Progenitor cell of endocrine pancreas (in vitro differentiated cells): ENCODE results near the gene OSBPL10. TPM values are rescaled to one million over a fixed set of nuclear protein-coding genes. Genes with fewer than 3 reads are reported as not detected.

Experiments used
- DNase-seq: peaks from one replicate; pipeline ENCODE4 v3.0.0; 2021; ENCODE audit warnings: low spot score; ENCODE audit not compliant: unreplicated experiment
- H3K27ac Mint-ChIP-seq: 2 replicates; pipeline ENCODE4 v1.8.0; 2021; ENCODE audit warnings: mild to moderate bottlenecking, moderate library complexity, mixed read lengths
- H3K27me3 Mint-ChIP-seq: 2 replicates; pipeline ENCODE4 v1.8.0; 2021; ENCODE audit warnings: mixed read lengths
- H3K36me3 Mint-ChIP-seq: 2 replicates; pipeline ENCODE4 v1.8.0; 2022; ENCODE audit warnings: mixed read lengths; ENCODE audit not compliant: insufficient read depth
- H3K4me1 Mint-ChIP-seq: 2 replicates; pipeline ENCODE4 v1.8.0; 2021; ENCODE audit warnings: low read depth, mixed read lengths
- H3K4me3 Mint-ChIP-seq: 2 replicates; pipeline ENCODE4 v1.8.0; 2021; ENCODE audit warnings: low read depth, mild to moderate bottlenecking, moderate library complexity, mixed read lengths
- H3K9me3 Mint-ChIP-seq: 2 replicates; pipeline ENCODE4 v1.8.0; 2021; ENCODE audit warnings: low read depth, mixed read lengths
- CTCF ChIP-seq: fragments of 200-600 bp; sonication (generic); IDR thresholded peaks from one replicate; pipeline ENCODE4 v1.5.0; 2021; ENCODE audit warnings: antibody characterized with exemption, mild to moderate bottlenecking; ENCODE audit not compliant: unreplicated experiment
- long read RNA-seq: library from polyadenylated mRNA; unstranded; transcript quantifications from one replicate; pipeline ENCODE4 v2.0.0, GENCODE V29; 2020
- total RNA-seq: library from RNA; stranded (reverse); gene quantifications from 2 replicates; pipeline ENCODE4 v1.2.1, GENCODE V29; 2021

Gene OSBPL10
- 23.9 and 25.2 TPM in 2 replicates for total RNA-seq
- long read RNA-seq, partial matches to known transcripts = 11 of 25 reads
- long read RNA-seq, other reads (novel, unspliced or antisense) = 14 of 25 reads

GRCh38 chr3:31981206-31982181 is at the start of gene OSBPL10, which contains the start of gene ZNF860:
Gene OSBPL10, minus strand, starts transcription at chr3:31981262. Its CDS starts 83 bp downstream, at chr3:31981179.
Gene ZNF860, plus strand, starts transcription at chr3:31981750. Its CDS starts 7,330 bp downstream, at chr3:31989080.
- H3K27me3 Mint-ChIP-seq = peaks cover 36% of the 10 kb centered on the region
- DNase-seq = peak; percentile 46
- no peak for TF ChIP-seq CTCF
- H3K27ac Mint-ChIP-seq = peak within 1 kb of the TSS; percentile 94
- H3K9me3 Mint-ChIP-seq = no peaks in the 10 kb centered on the region
- H3K36me3 Mint-ChIP-seq = peaks cover 5% of the 10 kb centered on the region
- peak within 1 kb of the TSS; percentile 90 for H3K4me3 Mint-ChIP-seq
- peaks cover 17% of the 10 kb centered on the region for H3K4me1 Mint-ChIP-seq

GRCh38 chr3:32026593-32026992 is 45.5 kb upstream of the OSBPL10 start:
- Mint-ChIP-seq H3K4me3 (no peak overlapping the region), H3K4me1 (peaks cover 1% of the 10 kb centered on the region), H3K27ac (no peak overlapping the region), H3K9me3 (no peaks in the 10 kb centered on the region), H3K27me3 (peaks cover 3% of the 10 kb centered on the region), H3K36me3 (no peaks in the 10 kb centered on the region)
- DNase-seq = no peak
- TF ChIP-seq CTCF = no peak

GRCh38 chr3:32022947-32023346 is 41.9 kb upstream of the OSBPL10 start:
- Mint-ChIP-seq H3K4me3 (no peak overlapping the region), H3K27me3 (peaks cover 3% of the 10 kb centered on the region), H3K36me3 (no peaks in the 10 kb centered on the region), H3K27ac (no peak overlapping the region), H3K4me1 (peaks cover 11% of the 10 kb centered on the region), H3K9me3 (peaks cover 3% of the 10 kb centered on the region)
- DNase-seq = no peak
- TF ChIP-seq CTCF = no peak

- no peak for DNase-seq
- H3K36me3 Mint-ChIP-seq = no peaks in the 10 kb centered on the region
- peaks cover 11% of the 10 kb centered on the region for H3K4me1 Mint-ChIP-seq
Measured at GRCh38 chr3:32021748-32022147, 40.7 kb upstream of the OSBPL10 start.

More at GRCh38 chr3:32021748-32022147, 40.7 kb upstream of the OSBPL10 start:
- no peak overlapping the region for H3K27ac Mint-ChIP-seq
- H3K4me3 Mint-ChIP-seq = no peak overlapping the region
- peaks cover 3% of the 10 kb centered on the region for H3K27me3 Mint-ChIP-seq
- peaks cover 3% of the 10 kb centered on the region for H3K9me3 Mint-ChIP-seq
- no peak for TF ChIP-seq CTCF
